K562 (cell line): ENCODE data around the gene TMEM192. TPM values are rescaled to one million over a fixed set of nuclear protein-coding genes. Genes with fewer than 3 reads are reported as not detected.

Experiments used
- polyA plus RNA-seq, 8 experiments: library from polyadenylated mRNA; depleted of rRNA in 4 of 8; stranded (reverse) in 5 of 8; unstranded in 3 of 8; fragments of >200 nt; fragmentation: Nextera tagmentation in 2 of 8; fragmentation: Illumina TruSeq in 1 of 8; extraction: Ambion mirVana in 2 of 8; extraction: Trizol in 1 of 8; gene quantifications; 2 replicates each; pipeline versions ENCODE4 v1.2.1 to v1.2.3, GENCODE V29; 2011 to 2014; ENCODE audit warnings: inconsistent platforms in 1 of 8, missing spikeins in 1 of 8
- total RNA-seq, 7 experiments: library from RNA; depleted of rRNA in 6 of 7; stranded (reverse); fragments of >200 nt in 6 of 7; fragmentation: Illumina TruSeq in 2 of 7; extraction: Trizol in 2 of 7; gene quantifications; 2 replicates each; pipeline versions ENCODE4 v1.2.1 to v1.2.3, GENCODE V29; 2011 to 2021; ENCODE audit warnings: low replicate concordance in 1 of 7

TMEM192 gene
- total and polyA plus RNA-seq, 9 of the 15 experiments (the other 6 are each of a cell fraction or from before 2014, with no cell fraction given), result 4.4 to 28.5 (median 13.3) TPM

Other genes starting within 250 kb of the TMEM192 start
- gene APELA, start 235.7 kb downstream of the TMEM192 start, total RNA-seq (2014; rRNA removed), result not detected in 2 replicates
- not detected in 2 replicates for gene APELA, start 235.7 kb downstream of the TMEM192 start, total RNA-seq (2014; rRNA removed; fragmentation: Illumina TruSeq; extraction: Trizol)
- not detected in 2 replicates for gene APELA, start 235.7 kb downstream of the TMEM192 start, total RNA-seq (2015; rRNA removed; fragmentation: Illumina TruSeq; extraction: Trizol)
- gene APELA, start 235.7 kb downstream of the TMEM192 start, total RNA-seq (2021), result not detected in 2 replicates
- gene APELA, start 235.7 kb downstream of the TMEM192 start, polyA plus RNA-seq (2011; rRNA removed), result not detected in 2 replicates
- not detected in 2 replicates for gene APELA, start 235.7 kb downstream of the TMEM192 start, polyA plus RNA-seq (2014; fragmentation: Illumina TruSeq; extraction: Trizol)
- not detected for gene APELA, start 235.7 kb downstream of the TMEM192 start, polyA plus RNA-seq (2014; fragmentation: Nextera tagmentation; extraction: Ambion mirVana)
- gene APELA, start 235.7 kb downstream of the TMEM192 start, polyA plus RNA-seq (2014; rRNA removed), result not detected in 2 replicates
- gene TRIM61, start 135.2 kb downstream of the TMEM192 start, total RNA-seq (2014; rRNA removed), result 0.41 TPM in 1 of 2 replicates, not detected in the other
- gene TRIM61, start 135.2 kb downstream of the TMEM192 start, total RNA-seq (2014; rRNA removed; fragmentation: Illumina TruSeq; extraction: Trizol), result 0.41 and 0.51 TPM in 2 replicates
- 0.29 and 0.57 TPM in 2 replicates for gene TRIM61, start 135.2 kb downstream of the TMEM192 start, total RNA-seq (2015; rRNA removed; fragmentation: Illumina TruSeq; extraction: Trizol)
- 0.42 and 0.87 TPM in 2 replicates for gene TRIM61, start 135.2 kb downstream of the TMEM192 start, total RNA-seq (2021)
- 0.07 TPM in 1 of 2 replicates, not detected in the other for gene TRIM61, start 135.2 kb downstream of the TMEM192 start, polyA plus RNA-seq (2011; rRNA removed)
- 0.46 and 0.72 TPM in 2 replicates for gene TRIM61, start 135.2 kb downstream of the TMEM192 start, polyA plus RNA-seq (2014; fragmentation: Illumina TruSeq; extraction: Trizol)
- under 1 TPM; 0.80 to 0.92 TPM for gene TRIM61, start 135.2 kb downstream of the TMEM192 start, polyA plus RNA-seq (2014; fragmentation: Nextera tagmentation; extraction: Ambion mirVana)
- 0.18 and 0.24 TPM in 2 replicates for gene TRIM61, start 135.2 kb downstream of the TMEM192 start, polyA plus RNA-seq (2014; rRNA removed)
- gene TRIM60, start 80.9 kb downstream of the TMEM192 start, total RNA-seq (2014; rRNA removed), result not detected in 2 replicates
- gene TRIM60, start 80.9 kb downstream of the TMEM192 start, total RNA-seq (2014; rRNA removed; fragmentation: Illumina TruSeq; extraction: Trizol), result not detected in 2 replicates
- not detected in 2 replicates for gene TRIM60, start 80.9 kb downstream of the TMEM192 start, total RNA-seq (2015; rRNA removed; fragmentation: Illumina TruSeq; extraction: Trizol)
- not detected in 2 replicates for gene TRIM60, start 80.9 kb downstream of the TMEM192 start, total RNA-seq (2021)
- gene TRIM60, start 80.9 kb downstream of the TMEM192 start, polyA plus RNA-seq (2011; rRNA removed), result not detected in 2 replicates
- gene TRIM60, start 80.9 kb downstream of the TMEM192 start, polyA plus RNA-seq (2014; fragmentation: Illumina TruSeq; extraction: Trizol), result not detected in 2 replicates
- gene TRIM60, start 80.9 kb downstream of the TMEM192 start, polyA plus RNA-seq (2014; fragmentation: Nextera tagmentation; extraction: Ambion mirVana), result not detected
- not detected in 2 replicates for gene TRIM60, start 80.9 kb downstream of the TMEM192 start, polyA plus RNA-seq (2014; rRNA removed)
- gene TRIM75, start 59.0 kb downstream of the TMEM192 start, total RNA-seq (2014; rRNA removed), result not detected in 2 replicates
- not detected in 2 replicates for gene TRIM75, start 59.0 kb downstream of the TMEM192 start, total RNA-seq (2014; rRNA removed; fragmentation: Illumina TruSeq; extraction: Trizol)
- gene TRIM75, start 59.0 kb downstream of the TMEM192 start, total RNA-seq (2015; rRNA removed; fragmentation: Illumina TruSeq; extraction: Trizol), result not detected in 2 replicates
- gene TRIM75, start 59.0 kb downstream of the TMEM192 start, total RNA-seq (2021), result not detected in 2 replicates
- not detected in 2 replicates for gene TRIM75, start 59.0 kb downstream of the TMEM192 start, polyA plus RNA-seq (2011; rRNA removed)
- gene TRIM75, start 59.0 kb downstream of the TMEM192 start, polyA plus RNA-seq (2014; fragmentation: Illumina TruSeq; extraction: Trizol), result not detected in 2 replicates
- not detected for gene TRIM75, start 59.0 kb downstream of the TMEM192 start, polyA plus RNA-seq (2014; fragmentation: Nextera tagmentation; extraction: Ambion mirVana)
- gene TRIM75, start 59.0 kb downstream of the TMEM192 start, polyA plus RNA-seq (2014; rRNA removed), result not detected in 2 replicates
- gene KLHL2, start 94.7 kb upstream of the TMEM192 start, total RNA-seq (2014; rRNA removed), result 6.4 and 7.0 TPM in 2 replicates
- gene KLHL2, start 94.7 kb upstream of the TMEM192 start, total RNA-seq (2014; rRNA removed; fragmentation: Illumina TruSeq; extraction: Trizol), result 6.4 and 7.5 TPM in 2 replicates
- 5.9 and 6.1 TPM in 2 replicates for gene KLHL2, start 94.7 kb upstream of the TMEM192 start, total RNA-seq (2015; rRNA removed; fragmentation: Illumina TruSeq; extraction: Trizol)
- gene KLHL2, start 94.7 kb upstream of the TMEM192 start, total RNA-seq (2021), result 4.9 and 5.5 TPM in 2 replicates
- 9.8 and 11.3 TPM in 2 replicates for gene KLHL2, start 94.7 kb upstream of the TMEM192 start, polyA plus RNA-seq (2011; rRNA removed)
- 4.8 and 5.6 TPM in 2 replicates for gene KLHL2, start 94.7 kb upstream of the TMEM192 start, polyA plus RNA-seq (2014; fragmentation: Illumina TruSeq; extraction: Trizol)
- gene KLHL2, start 94.7 kb upstream of the TMEM192 start, polyA plus RNA-seq (2014; fragmentation: Nextera tagmentation; extraction: Ambion mirVana), result 1 to 10 TPM; 2.5 to 3.5 TPM
- 7.9 and 8.2 TPM in 2 replicates for gene KLHL2, start 94.7 kb upstream of the TMEM192 start, polyA plus RNA-seq (2014; rRNA removed)
- 41.0 and 47.1 TPM in 2 replicates for gene MSMO1, start 214.8 kb upstream of the TMEM192 start, total RNA-seq (2014; rRNA removed)
- 68.9 and 73.4 TPM in 2 replicates for gene MSMO1, start 214.8 kb upstream of the TMEM192 start, total RNA-seq (2014; rRNA removed; fragmentation: Illumina TruSeq; extraction: Trizol)
- gene MSMO1, start 214.8 kb upstream of the TMEM192 start, total RNA-seq (2015; rRNA removed; fragmentation: Illumina TruSeq; extraction: Trizol), result 28.5 and 32.0 TPM in 2 replicates
- 39.2 and 41.2 TPM in 2 replicates for gene MSMO1, start 214.8 kb upstream of the TMEM192 start, total RNA-seq (2021)
- 172 and 179 TPM in 2 replicates for gene MSMO1, start 214.8 kb upstream of the TMEM192 start, polyA plus RNA-seq (2011; rRNA removed)
- gene MSMO1, start 214.8 kb upstream of the TMEM192 start, polyA plus RNA-seq (2014; fragmentation: Illumina TruSeq; extraction: Trizol), result 54.6 and 63.5 TPM in 2 replicates
- gene MSMO1, start 214.8 kb upstream of the TMEM192 start, polyA plus RNA-seq (2014; fragmentation: Nextera tagmentation; extraction: Ambion mirVana), result 10 to 100 TPM; 79.5 to 86.8 TPM
- 51.7 and 58.9 TPM in 2 replicates for gene MSMO1, start 214.8 kb upstream of the TMEM192 start, polyA plus RNA-seq (2014; rRNA removed)